Measurements from ENCODE around the gene NSA2.
"Not testable (repeated sequence)": the region's sequence is repeated elsewhere in the genome, so short reads cannot be mapped to it uniquely, and the experiment has no call there.

Gene NSA2

GRCh38 chr5:74766849-74767578, at the start of gene NSA2, which contains the start of gene GFM2:
Gene NSA2 (plus strand): TSS chr5:74767249. CDS start chr5:74767361, 112 bp downstream.
Gene GFM2 (minus strand): TSS chr5:74767117. CDS start chr5:74763742, 3,375 bp downstream.
- peak; percentile 85 for DNase-seq (ENCODE audit: low spot score)

DNA sequence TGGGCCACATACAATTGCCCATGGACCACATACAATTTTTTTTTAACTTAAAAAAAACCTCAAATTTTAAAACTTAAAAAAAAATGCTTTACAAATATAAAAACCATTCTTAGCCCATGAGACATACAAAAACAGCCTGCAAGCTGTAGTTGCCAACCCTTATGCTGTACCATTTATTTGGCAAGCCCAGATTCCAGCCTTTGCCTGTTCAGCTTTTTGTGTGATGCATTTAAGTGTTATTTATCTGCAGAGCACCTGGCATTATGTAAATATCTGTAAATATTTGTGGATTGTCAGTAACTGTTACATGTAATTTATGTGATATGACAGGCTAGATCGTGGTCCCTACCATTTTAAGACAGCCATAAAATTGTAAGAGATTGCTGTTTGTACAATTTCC, 49.5 kb upstream of the NSA2 start:
- DNase-seq (ENCODE audit: low spot score) = no peak

DNA sequence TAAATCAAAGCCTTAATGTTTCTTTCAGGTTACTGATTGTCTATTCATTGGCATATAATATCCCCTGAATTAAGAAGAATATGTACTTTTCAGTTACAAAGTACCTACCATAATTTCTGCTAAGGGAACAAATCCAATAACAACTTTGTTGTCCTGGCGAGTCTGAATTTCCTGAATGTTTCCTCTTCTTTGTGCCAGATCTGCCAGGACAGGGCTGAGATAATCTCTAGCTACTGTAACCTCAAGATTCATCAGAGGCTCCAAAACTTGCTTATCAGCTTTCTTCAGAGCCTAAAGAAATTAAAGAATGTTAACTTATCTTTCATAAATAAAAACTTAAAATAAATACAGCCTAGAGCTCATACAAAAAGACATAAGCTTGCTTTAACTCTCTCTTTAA, 44.8 kb upstream of the NSA2 start:
- no peak for DNase-seq (ENCODE audit: low spot score)

- no peak for DNase-seq (ENCODE audit: low spot score)
Observed at GRCh38 chr5:74725331-74725730, 41.7 kb upstream of the NSA2 start.

DNA sequence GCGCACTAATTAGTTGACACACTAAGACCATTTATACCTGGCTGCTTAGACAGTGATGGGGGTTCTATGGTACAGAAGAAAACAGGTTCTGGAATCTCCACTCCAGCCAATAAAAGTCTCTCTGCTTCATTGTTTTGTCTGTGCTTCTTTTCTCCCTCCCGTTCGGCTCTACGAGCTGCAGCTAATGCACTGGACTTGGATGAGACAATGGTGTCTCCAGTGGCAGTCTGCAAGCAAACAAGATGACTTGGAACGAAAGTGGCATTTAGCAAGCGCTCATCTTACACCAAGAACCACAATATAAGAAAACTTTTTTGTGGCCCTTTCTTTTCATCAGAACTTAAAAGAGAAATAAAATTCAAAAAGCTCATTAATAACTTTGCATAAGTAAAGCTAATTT, 30.3 kb upstream of the NSA2 start:
- no peak for DNase-seq (ENCODE audit: low spot score)

- DNase-seq (ENCODE audit: low spot score) = no peak
Observed at GRCh38 chr5:74738406-74738805, 28.6 kb upstream of the NSA2 start.

- DNase-seq (ENCODE audit: low spot score) = not testable (repeated sequence)
Observed at GRCh38 chr5:74748742-74749141, 18.3 kb upstream of the NSA2 start.

GRCh38 chr5:74761241-74761640, 5.8 kb upstream of the NSA2 start:
- no peak for DNase-seq (ENCODE audit: low spot score)

- DNase-seq (ENCODE audit: low spot score) = no peak
Observed at GRCh38 chr5:74762599-74762998, 4.5 kb upstream of the NSA2 start.

DNA sequence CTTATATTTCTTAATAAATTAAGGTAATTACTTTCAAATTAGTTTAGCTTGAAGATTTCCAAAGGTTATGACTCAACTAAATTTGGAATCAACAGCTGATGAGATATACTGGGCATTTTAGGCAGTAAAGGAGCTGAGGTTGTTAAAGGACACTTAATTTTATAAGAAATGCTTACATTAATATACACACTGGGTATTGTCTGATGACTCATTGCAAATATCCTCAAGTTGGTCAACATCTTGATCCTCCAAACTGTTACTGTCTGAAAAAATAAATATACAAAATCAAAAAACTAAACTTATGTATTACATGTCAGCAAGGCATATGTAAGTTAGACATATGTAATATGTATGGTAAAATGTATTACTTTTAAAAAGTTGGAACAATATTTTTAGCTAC, 3.5 kb upstream of the NSA2 start:
- DNase-seq (ENCODE audit: low spot score) = no peak

DNA sequence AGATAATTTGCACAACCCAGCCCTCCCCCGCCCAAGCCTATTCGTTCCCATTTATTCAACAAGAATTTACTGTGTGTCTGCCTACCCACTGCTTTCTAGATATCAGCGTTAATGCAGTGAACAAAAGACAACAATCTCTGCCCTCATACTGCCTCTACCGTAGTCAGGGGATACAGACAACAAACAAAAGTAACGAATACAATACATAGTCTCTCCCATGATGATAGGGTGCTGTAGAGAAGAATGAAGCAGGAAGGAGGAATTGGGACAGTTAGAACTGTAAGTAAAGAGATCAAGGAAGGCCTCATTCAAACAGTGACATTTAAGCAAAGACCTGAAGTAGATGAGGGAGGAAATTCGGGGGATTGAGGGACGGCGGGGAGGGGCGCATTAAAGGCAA, 1.8 kb upstream of the NSA2 start:
- no peak for DNase-seq (ENCODE audit: low spot score)

DNA sequence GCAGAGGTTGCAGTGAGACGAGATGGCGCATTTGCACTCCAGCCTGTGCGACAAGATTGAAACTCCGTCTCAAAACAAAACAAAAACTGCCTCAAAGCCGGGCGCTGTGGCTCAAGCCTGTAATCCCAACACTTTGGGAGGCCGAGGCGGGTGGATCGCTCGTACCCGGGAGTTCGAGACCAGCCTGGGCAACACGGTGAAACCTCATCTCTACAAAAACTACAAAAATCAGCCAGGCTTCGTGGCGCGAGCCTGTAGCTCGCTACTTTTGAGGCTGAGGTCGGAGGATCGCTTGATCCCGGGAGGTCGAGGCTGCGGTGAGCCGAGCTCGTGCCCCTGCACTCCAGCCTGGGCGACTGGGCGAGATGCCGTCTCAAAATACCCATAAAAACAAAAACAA, 1.1 kb upstream of the NSA2 start:
- DNase-seq (ENCODE audit: low spot score) = no peak

GRCh38 chr5:74766418-74766848, 616 bp upstream of the NSA2 start:
- DNase-seq (ENCODE audit: low spot score) = peak; percentile 50

- DNase-seq (ENCODE audit: low spot score) = peak; percentile 43
Observed at GRCh38 chr5:74767579-74767913, 497 bp downstream of the NSA2 start.

- no peak for DNase-seq (ENCODE audit: low spot score)
Observed at GRCh38 chr5:74772359-74772758, 5.3 kb downstream of the NSA2 start.

GRCh38 chr5:74778609-74779008, 11.6 kb downstream of the NSA2 start:
- DNase-seq (ENCODE audit: low spot score) = no peak

GRCh38 chr5:74786851-74787250, 19.8 kb downstream of the NSA2 start:
- DNase-seq (ENCODE audit: low spot score) = no peak

GRCh38 chr5:74787424-74787823, 20.4 kb downstream of the NSA2 start:
- no peak for DNase-seq (ENCODE audit: low spot score)

DNA sequence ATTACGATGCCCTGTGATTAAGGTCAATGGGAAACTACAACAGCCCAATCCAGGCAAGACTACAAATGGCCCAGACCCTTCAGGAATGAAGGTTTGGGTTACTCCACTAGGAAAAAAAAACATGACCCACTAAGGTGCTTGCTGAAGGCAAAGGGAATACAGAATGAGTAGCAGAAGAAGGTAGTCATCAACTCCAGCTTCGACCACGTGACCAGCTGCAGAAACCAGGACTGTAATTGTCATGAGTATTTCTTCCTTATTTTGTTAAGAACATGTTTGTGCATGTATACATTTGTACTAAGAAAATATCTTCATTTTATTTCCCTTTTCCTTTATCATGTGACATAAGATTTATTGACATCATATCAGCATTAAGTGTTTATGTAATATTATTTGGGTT, 24.6 kb downstream of the NSA2 start:
- DNase-seq (ENCODE audit: low spot score) = not testable (repeated sequence)

DNA sequence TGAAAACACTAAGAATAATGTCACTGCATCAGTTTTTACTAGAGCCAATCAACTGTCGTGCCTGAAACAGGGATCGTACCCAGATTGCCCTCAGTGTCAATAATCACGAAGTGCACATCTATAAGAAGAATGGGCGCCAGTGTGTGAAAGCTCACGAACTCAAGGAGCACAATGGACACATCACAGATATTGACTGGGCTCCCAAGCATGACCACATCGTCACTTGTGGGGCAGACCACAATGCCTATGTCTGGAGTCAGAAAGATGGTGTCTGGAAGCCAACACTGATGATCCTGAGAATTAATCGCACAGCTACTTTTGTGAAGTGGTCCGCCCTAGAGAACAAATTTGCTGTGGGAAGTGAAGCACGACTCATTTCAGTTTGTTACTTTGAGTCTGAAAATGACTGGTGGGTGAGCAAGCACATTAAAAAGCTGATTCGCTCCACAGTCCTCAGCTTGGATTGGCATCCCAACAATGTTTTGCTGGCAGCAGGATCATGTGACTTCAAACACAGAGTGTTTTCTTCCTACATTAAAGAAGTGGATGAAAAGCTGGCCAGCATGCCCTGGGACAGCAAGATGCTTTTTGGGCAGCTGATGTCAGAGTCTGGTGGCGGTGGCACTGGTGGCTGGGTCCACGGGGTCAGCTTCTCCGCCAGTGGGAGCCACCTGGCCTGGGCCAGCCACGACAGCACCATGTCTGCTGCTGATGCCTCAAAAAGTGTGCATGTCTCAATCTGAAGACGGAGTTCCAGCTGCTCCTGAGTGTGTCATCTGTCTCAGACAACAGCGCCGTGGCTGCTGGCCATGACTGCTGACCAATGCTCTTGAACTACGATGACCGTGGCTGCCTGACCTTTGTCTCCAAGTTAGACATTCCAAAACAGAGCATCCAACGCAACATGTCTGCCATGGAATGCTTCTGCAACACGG, 32.2 kb downstream of the NSA2 start:
- no peak for DNase-seq (ENCODE audit: low spot score)

GRCh38 chr5:74801197-74801596, 34.1 kb downstream of the NSA2 start:
- DNase-seq (ENCODE audit: low spot score) = no peak

GRCh38 chr5:74801941-74802340, 34.9 kb downstream of the NSA2 start:
- no peak for DNase-seq (ENCODE audit: low spot score)

DNA sequence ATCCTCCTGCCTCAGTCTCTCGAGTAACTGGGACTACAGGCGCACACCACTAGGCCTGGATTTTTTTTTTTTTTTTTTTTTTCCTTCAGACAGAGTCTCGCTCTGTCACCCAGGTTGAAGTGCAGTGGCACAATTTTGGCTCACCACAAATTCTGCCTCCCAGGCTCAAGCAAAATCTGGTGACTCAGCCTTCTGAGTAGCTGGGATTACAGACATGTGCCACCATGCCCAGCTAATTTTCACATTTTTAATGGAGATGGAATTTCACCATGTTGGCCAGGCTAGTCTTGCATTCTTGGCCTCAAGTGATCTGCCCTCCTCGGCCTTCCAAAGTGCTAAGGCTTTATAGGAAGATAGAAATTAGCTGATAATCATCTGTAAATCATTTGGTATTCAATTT, 43.9 kb downstream of the NSA2 start:
- no peak for DNase-seq (ENCODE audit: low spot score)
